NT2/D1 (cell line): Measurements from ENCODE around the gene CLDN10.

Experiments
- DNase-seq: peaks from one replicate; pipeline ENCODE4 v3.0.0-alpha.2; 2011; ENCODE audit warnings: low read depth, low spot score
- H3K27me3 ChIP-seq: 2 replicates; pipeline ENCODE4 v1.6.0; 2011; ENCODE audit warnings: mild to moderate bottlenecking; ENCODE audit not compliant: insufficient read length, insufficient read depth
- H3K36me3 ChIP-seq: 2 replicates; pipeline ENCODE4 v1.6.1; 2011; ENCODE audit warnings: mild to moderate bottlenecking, low read length, mixed read lengths; ENCODE audit not compliant: insufficient read depth, insufficient read length
- H3K4me1 ChIP-seq: 2 replicates; pipeline ENCODE4 v1.5.1; 2011; ENCODE audit not compliant: insufficient read depth, insufficient read length
- H3K4me3 ChIP-seq: 2 replicates; pipeline ENCODE4 v1.5.1; 2011; ENCODE audit warnings: low read depth; ENCODE audit not compliant: insufficient read length
- H3K9ac ChIP-seq: 2 replicates; pipeline ENCODE4 v1.6.0; 2011; ENCODE audit warnings: low read depth; ENCODE audit not compliant: insufficient read length
- H3K9me3 ChIP-seq: 2 replicates; pipeline ENCODE4 v1.5.1; 2011; ENCODE audit warnings: mild to moderate bottlenecking, low read length; ENCODE audit not compliant: insufficient read depth
- SUZ12 ChIP-seq: IDR thresholded peaks from 2 replicates; pipeline ENCODE4 v1.6.1; 2011; ENCODE audit not compliant: insufficient read length, insufficient read depth; ENCODE audit errors: extremely low read depth
- YY1 ChIP-seq: IDR thresholded peaks from 2 replicates; pipeline ENCODE4 v1.6.1; 2011; ENCODE audit not compliant: insufficient read length, insufficient read depth
- ZNF274 ChIP-seq: IDR thresholded peaks from 2 replicates; pipeline ENCODE4 v1.6.1; 2011; ENCODE audit warnings: mild to moderate bottlenecking, low read depth, low read length

The CLDN10 gene

GRCh38 chr13:95552539-95553441 lies at the start of gene CLDN10:
TSS of gene CLDN10 (plus strand) at chr13:95552720. CDS start at chr13:95552754, 34 bp downstream.
- Histone ChIP-seq H3K4me3 (peak within 1 kb of the TSS; percentile 81), H3K9ac (peak within 1 kb of the TSS; percentile 85), H3K4me1 (peaks cover 8% of the 10 kb centered on the region), H3K36me3 (peaks cover 4% of the 10 kb centered on the region), H3K9me3 (no peaks in the 10 kb centered on the region), H3K27me3 (no peaks in the 10 kb centered on the region)
- no peak for TF ChIP-seq ZNF274
- TF ChIP-seq YY1: no peak
- no peak for TF ChIP-seq SUZ12
- DNase-seq: peak; percentile 63

GRCh38 chr13:95503662-95504061 lies 48.9 kb upstream of the CLDN10 start:
- H3K9me3 ChIP-seq: peaks cover 13% of the 10 kb centered on the region; the same call in 1 of the 2 replicates
- no peaks in the 10 kb centered on the region for H3K27me3 ChIP-seq
- no peak for DNase-seq
- no peak overlapping the region for H3K4me3 ChIP-seq
- no peak overlapping the region for H3K9ac ChIP-seq
- H3K36me3 ChIP-seq: no peaks in the 10 kb centered on the region
- H3K4me1 ChIP-seq: peaks cover 8% of the 10 kb centered on the region
- TF ChIP-seq YY1: no peak
- no peak for TF ChIP-seq SUZ12
- no peak for TF ChIP-seq ZNF274

- Histone ChIP-seq H3K4me3 (no peak overlapping the region), H3K36me3 (no peaks in the 10 kb centered on the region), H3K4me1 (peaks cover 8% of the 10 kb centered on the region), H3K27me3 (no peaks in the 10 kb centered on the region), H3K9ac (no peak overlapping the region), H3K9me3 (peaks cover 13% of the 10 kb centered on the region; the same call in 1 of the 2 replicates)
- peak; percentile 62 for DNase-seq
- no peak for TF ChIP-seq YY1
- TF ChIP-seq SUZ12: no peak
- no peak for TF ChIP-seq ZNF274
Observed at GRCh38 chr13:95505265-95505664, 47.3 kb upstream of the CLDN10 start.

GRCh38 chr13:95505986-95506385 lies 46.5 kb upstream of the CLDN10 start:
- Histone ChIP-seq H3K4me1 (peaks cover 8% of the 10 kb centered on the region), H3K27me3 (no peaks in the 10 kb centered on the region), H3K4me3 (no peak overlapping the region), H3K36me3 (no peaks in the 10 kb centered on the region), H3K9ac (no peak overlapping the region), H3K9me3 (peaks cover 13% of the 10 kb centered on the region; the same call in 1 of the 2 replicates)
- no peak for TF ChIP-seq SUZ12
- TF ChIP-seq YY1: no peak
- no peak for TF ChIP-seq ZNF274
- DNase-seq: no peak

GRCh38 chr13:95507991-95508390 lies 44.5 kb upstream of the CLDN10 start:
- no peaks in the 10 kb centered on the region for H3K36me3 ChIP-seq
- H3K27me3 ChIP-seq: no peaks in the 10 kb centered on the region
- H3K9me3 ChIP-seq: no peaks in the 10 kb centered on the region
- H3K9ac ChIP-seq: no peak overlapping the region
- TF ChIP-seq ZNF274 (no peak), SUZ12 (no peak), YY1 (no peak)
- H3K4me3 ChIP-seq: no peak overlapping the region
- DNase-seq: no peak
- H3K4me1 ChIP-seq: peaks cover 8% of the 10 kb centered on the region

GRCh38 chr13:95508996-95509395 lies 43.5 kb upstream of the CLDN10 start:
- no peak for DNase-seq

GRCh38 chr13:95509521-95510310 lies 42.8 kb upstream of the CLDN10 start:
- H3K36me3 ChIP-seq: no peaks in the 10 kb centered on the region
- no peak for DNase-seq
- no peaks in the 10 kb centered on the region for H3K9me3 ChIP-seq
- no peak overlapping the region for H3K9ac ChIP-seq
- no peak overlapping the region for H3K4me3 ChIP-seq
- TF ChIP-seq SUZ12: no peak
- no peak for TF ChIP-seq YY1
- no peak for TF ChIP-seq ZNF274
- H3K27me3 ChIP-seq: no peaks in the 10 kb centered on the region
- peaks cover 8% of the 10 kb centered on the region for H3K4me1 ChIP-seq

More at GRCh38 chr13:95508996-95509395, 43.5 kb upstream of the CLDN10 start:
- Histone ChIP-seq H3K4me1 (peaks cover 8% of the 10 kb centered on the region), H3K9ac (no peak overlapping the region), H3K27me3 (no peaks in the 10 kb centered on the region), H3K4me3 (no peak overlapping the region), H3K9me3 (no peaks in the 10 kb centered on the region), H3K36me3 (no peaks in the 10 kb centered on the region)
- TF ChIP-seq ZNF274 (no peak), SUZ12 (no peak), YY1 (no peak)
